Skeletal muscle tissue (tissue), 1 donor: ENCODE results near the gene TFPT. TPM values are rescaled to one million over a fixed set of nuclear protein-coding genes. Genes with fewer than 3 reads are reported as not detected.

Experiments
- total RNA-seq: library from RNA; depleted of rRNA; stranded (reverse); fragments of >200 nt; gene quantifications from one replicate; pipeline ENCODE4 v1.2.3, GENCODE V29; 2014

TFPT gene
- total RNA-seq, 1 donor from 2014 or later: 12.0 TPM

Other genes starting within 250 kb of the TFPT start
- 20.9 TPM for gene MYADM, start 247.8 kb downstream of the TFPT start, total RNA-seq
- not detected for gene PRKCG, start 233.5 kb downstream of the TFPT start, total RNA-seq
- gene CACNG7, start 206.4 kb downstream of the TFPT start, total RNA-seq: not detected
- gene CACNG8, start 152.7 kb downstream of the TFPT start, total RNA-seq: under 0.01 TPM
- gene CACNG6, start 124.0 kb downstream of the TFPT start, total RNA-seq: 17.7 TPM
- not detected for gene VSTM1, start 51.8 kb downstream of the TFPT start, total RNA-seq
- not detected for gene TARM1, start 34.3 kb downstream of the TFPT start, total RNA-seq
- gene OSCAR, start 14.9 kb downstream of the TFPT start, total RNA-seq: 0.52 TPM
- 7.8 TPM for gene NDUFA3, start 12.8 kb downstream of the TFPT start, total RNA-seq
- gene PRPF31, start 97 bp upstream of the TFPT start, total RNA-seq: 34.4 TPM
- gene CNOT3, start 22.1 kb upstream of the TFPT start, total RNA-seq: 6.3 TPM
- gene LENG1, start 44.1 kb upstream of the TFPT start, total RNA-seq: 7.8 TPM
- gene TMC4, start 57.5 kb upstream of the TFPT start, total RNA-seq: 1.0 TPM
- 8.9 TPM for gene MBOAT7, start 73.9 kb upstream of the TFPT start, total RNA-seq
- gene TSEN34, start 75.7 kb upstream of the TFPT start, total RNA-seq: 29.7 TPM
- 4,630 TPM for gene RPS9, start 85.2 kb upstream of the TFPT start, total RNA-seq
- 4.2 TPM for gene LILRB3, start 107.3 kb upstream of the TFPT start, total RNA-seq
- gene LILRA6, start 127.1 kb upstream of the TFPT start, total RNA-seq: under 0.01 TPM
- 2.6 TPM for gene LILRB5, start 141.6 kb upstream of the TFPT start, total RNA-seq
- gene LILRB2, start 165.5 kb upstream of the TFPT start, total RNA-seq: 0.52 TPM
- 2.6 TPM for gene LILRA5, start 197.5 kb upstream of the TFPT start, total RNA-seq
- under 0.01 TPM for gene LILRA4, start 223.5 kb upstream of the TFPT start, total RNA-seq
- gene LAIR1, start 249.3 kb upstream of the TFPT start, total RNA-seq: 8.4 TPM